ENCODE measurements around the gene NAV3. TPM values are rescaled to one million over a fixed set of nuclear protein-coding genes. Genes with fewer than 3 reads are reported as not detected.
"Not testable (repeated sequence)": the region's sequence is repeated elsewhere in the genome, so short reads cannot be mapped to it uniquely, and the experiment has no call there.

Gene NAV3
- total RNA-seq, 2 donors from 2014 or later = 0.20 to 1.9 TPM

GRCh38 chr12:78244916-78245507 lies 414.3 kb downstream of the NAV3 start:
- Histone ChIP-seq H3K9ac (ENCODE audit: extremely low read depth, low read length, poor library complexity, severe bottlenecking) (no peak overlapping the region), H3K4me1 (ENCODE audit: control insufficient read depth, insufficient read depth, low read length) (peaks cover 6% of the 10 kb centered on the region), H3K9me3 (ENCODE audit: control insufficient read depth, low read length) (no peaks in the 10 kb centered on the region), H3K27ac (ENCODE audit: low read depth, low read length) (peak overlapping the region; percentile 19), H3K4me3 (ENCODE audit: low read length) (no peak overlapping the region), H3K36me3 (ENCODE audit: control insufficient read depth, insufficient read depth, low read length) (no peaks in the 10 kb centered on the region), H3K27me3 (ENCODE audit: control insufficient read depth, insufficient read depth, low read length, poor library complexity, severe bottlenecking) (no peaks in the 10 kb centered on the region)
- H3K4me1 Mint-ChIP-seq = peaks cover 41% of the 10 kb centered on the region
- no peak overlapping the region for H3K4me3 Mint-ChIP-seq
- TF ChIP-seq CTCF (conservative IDR thresholded peaks at IDR 0.05) = no peak
- H3K9me3 Mint-ChIP-seq = no peaks in the 10 kb centered on the region
- WGBS, 2 experiments (ENCODE audit: insufficient coverage in 1 of 2, insufficient read length in 1 of 2) = 38 to 67% methylated on average over 1 to 2 of the region's 2 CpGs
- no peak overlapping the region for H3K27ac Mint-ChIP-seq
- no peak for DNase-seq
- H3K36me3 Mint-ChIP-seq (ENCODE audit: low read depth) = no peaks in the 10 kb centered on the region
- no peaks in the 10 kb centered on the region for H3K27me3 Mint-ChIP-seq (ENCODE audit: insufficient read depth)

- Histone ChIP-seq H3K27me3 (ENCODE audit: control insufficient read depth, insufficient read depth, low read length, poor library complexity, severe bottlenecking) (no peaks in the 10 kb centered on the region), H3K9ac (ENCODE audit: extremely low read depth, low read length, poor library complexity, severe bottlenecking) (no peak overlapping the region), H3K4me3 (ENCODE audit: low read length) (no peak overlapping the region), H3K9me3 (ENCODE audit: control insufficient read depth, low read length) (no peaks in the 10 kb centered on the region), H3K4me1 (ENCODE audit: control insufficient read depth, insufficient read depth, low read length) (no peaks in the 10 kb centered on the region), H3K36me3 (ENCODE audit: control insufficient read depth, insufficient read depth, low read length) (no peaks in the 10 kb centered on the region), H3K27ac (ENCODE audit: low read depth, low read length) (no peak overlapping the region)
- WGBS, 2 experiments (ENCODE audit: insufficient coverage in 1 of 2, insufficient read length in 1 of 2) = 69% methylated on average over 1 of the region's 1 CpG; no CpG with 5 or more reads in 1 of the 2 experiments
- peaks cover 7% of the 10 kb centered on the region for H3K9me3 Mint-ChIP-seq
- no peak for DNase-seq
- no peak for TF ChIP-seq CTCF (conservative IDR thresholded peaks at IDR 0.05)
- H3K4me1 Mint-ChIP-seq = peaks cover 11% of the 10 kb centered on the region
- no peak overlapping the region for H3K4me3 Mint-ChIP-seq
- H3K27me3 Mint-ChIP-seq (ENCODE audit: insufficient read depth) = no peaks in the 10 kb centered on the region
- H3K27ac Mint-ChIP-seq = no peak overlapping the region
- no peaks in the 10 kb centered on the region for H3K36me3 Mint-ChIP-seq (ENCODE audit: low read depth)
Observed at GRCh38 chr12:78248321-78248720, 417.6 kb downstream of the NAV3 start.

- Mint-ChIP-seq H3K9me3 (peaks cover 11% of the 10 kb centered on the region), H3K36me3 (ENCODE audit: low read depth) (no peaks in the 10 kb centered on the region), H3K27ac (no peak overlapping the region), H3K4me1 (peaks cover 8% of the 10 kb centered on the region), H3K4me3 (no peak overlapping the region), H3K27me3 (ENCODE audit: insufficient read depth) (no peaks in the 10 kb centered on the region)
- Histone ChIP-seq H3K9me3 (ENCODE audit: control insufficient read depth, low read length) (no peaks in the 10 kb centered on the region), H3K4me1 (ENCODE audit: control insufficient read depth, insufficient read depth, low read length) (no peaks in the 10 kb centered on the region), H3K27ac (ENCODE audit: low read depth, low read length) (no peak overlapping the region), H3K9ac (ENCODE audit: extremely low read depth, low read length, poor library complexity, severe bottlenecking) (no peak overlapping the region), H3K27me3 (ENCODE audit: control insufficient read depth, insufficient read depth, low read length, poor library complexity, severe bottlenecking) (no peaks in the 10 kb centered on the region), H3K36me3 (ENCODE audit: control insufficient read depth, insufficient read depth, low read length) (no peaks in the 10 kb centered on the region), H3K4me3 (ENCODE audit: low read length) (no peak overlapping the region)
- 92 to 100% methylated on average over 2 to 3 of the region's 3 CpGs for WGBS, 2 experiments (ENCODE audit: insufficient coverage in 1 of 2, insufficient read length in 1 of 2)
- TF ChIP-seq CTCF (conservative IDR thresholded peaks at IDR 0.05) = no peak
- no peak for DNase-seq
Observed at GRCh38 chr12:78249578-78249977, 418.9 kb downstream of the NAV3 start.

- H3K27me3 Mint-ChIP-seq (ENCODE audit: insufficient read depth) = not testable (repeated sequence)
- 90 to 95% methylated on average over 4 to 7 of the region's 7 CpGs for WGBS, 2 experiments (ENCODE audit: insufficient coverage in 1 of 2, insufficient read length in 1 of 2)
Observed at GRCh38 chr12:78257662-78258061, 427.0 kb downstream of the NAV3 start.

More at GRCh38 chr12:78257662-78258061, 427.0 kb downstream of the NAV3 start:
- H3K9me3 ChIP-seq (ENCODE audit: control insufficient read depth, low read length) = peaks cover 16% of the 10 kb centered on the region
- H3K27ac Mint-ChIP-seq; H3K4me1 ChIP-seq (ENCODE audit: control insufficient read depth, insufficient read depth, low read length); H3K4me3 ChIP-seq (ENCODE audit: low read length); H3K36me3 Mint-ChIP-seq (ENCODE audit: low read depth); H3K27me3 ChIP-seq (ENCODE audit: control insufficient read depth, insufficient read depth, low read length, poor library complexity, severe bottlenecking); DNase-seq; H3K27ac ChIP-seq (ENCODE audit: low read depth, low read length); H3K4me3 Mint-ChIP-seq; H3K36me3 ChIP-seq (ENCODE audit: control insufficient read depth, insufficient read depth, low read length); H3K4me1 Mint-ChIP-seq; H3K9ac ChIP-seq (ENCODE audit: extremely low read depth, low read length, poor library complexity, severe bottlenecking): not testable (repeated sequence)
- peaks cover 36% of the 10 kb centered on the region for H3K9me3 Mint-ChIP-seq
